ENCODE measurements around the gene MAP4. TPM values are rescaled to one million over a fixed set of nuclear protein-coding genes. Genes with fewer than 3 reads are reported as not detected.
A peak's percentile ranks its signal among the peaks of the same experiment; 100 is the strongest.
"Not testable (repeated sequence)": the region's sequence is repeated elsewhere in the genome, so short reads cannot be mapped to it uniquely, and the experiment has no call there.

The MAP4 gene
- total RNA-seq, 1 donor from 2014 or later = 319 TPM

DNA sequence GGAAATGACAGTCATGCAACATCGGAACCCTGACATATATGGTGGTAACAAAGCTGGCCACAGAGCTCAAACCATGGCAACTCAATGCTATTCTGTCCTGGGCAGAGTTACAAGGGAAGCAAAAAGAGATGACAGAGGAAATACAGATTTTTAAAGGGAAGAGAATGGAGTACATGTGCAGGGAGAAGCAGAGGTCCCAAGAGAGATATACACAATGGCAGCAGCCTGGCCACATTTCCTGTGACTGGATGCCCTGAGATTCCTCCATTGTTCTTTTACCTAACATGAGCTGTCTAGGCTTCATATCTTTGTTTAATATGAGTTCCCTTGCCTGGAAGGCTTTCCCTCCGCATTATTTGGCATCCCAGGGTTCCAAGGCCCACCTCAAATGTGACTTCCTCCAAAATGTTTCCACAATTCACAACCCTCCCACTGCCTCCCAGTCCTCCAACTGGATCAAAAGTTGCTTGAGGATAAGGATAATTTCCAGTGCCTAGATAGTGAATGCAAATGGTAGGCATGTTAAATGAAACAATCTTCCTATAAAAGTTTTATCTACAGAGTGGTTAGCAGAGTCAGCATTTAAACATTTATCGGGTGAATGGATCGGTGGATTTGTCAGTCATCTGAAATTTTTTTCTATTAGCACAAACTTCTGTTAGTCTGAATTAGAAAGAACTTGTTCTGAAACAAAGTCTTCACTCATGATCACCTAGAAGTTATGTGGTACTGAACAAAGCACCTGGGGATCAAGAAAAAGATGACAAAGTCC lies 127.0 kb downstream of the MAP4 start:
- TF ChIP-seq, protein P1, sequence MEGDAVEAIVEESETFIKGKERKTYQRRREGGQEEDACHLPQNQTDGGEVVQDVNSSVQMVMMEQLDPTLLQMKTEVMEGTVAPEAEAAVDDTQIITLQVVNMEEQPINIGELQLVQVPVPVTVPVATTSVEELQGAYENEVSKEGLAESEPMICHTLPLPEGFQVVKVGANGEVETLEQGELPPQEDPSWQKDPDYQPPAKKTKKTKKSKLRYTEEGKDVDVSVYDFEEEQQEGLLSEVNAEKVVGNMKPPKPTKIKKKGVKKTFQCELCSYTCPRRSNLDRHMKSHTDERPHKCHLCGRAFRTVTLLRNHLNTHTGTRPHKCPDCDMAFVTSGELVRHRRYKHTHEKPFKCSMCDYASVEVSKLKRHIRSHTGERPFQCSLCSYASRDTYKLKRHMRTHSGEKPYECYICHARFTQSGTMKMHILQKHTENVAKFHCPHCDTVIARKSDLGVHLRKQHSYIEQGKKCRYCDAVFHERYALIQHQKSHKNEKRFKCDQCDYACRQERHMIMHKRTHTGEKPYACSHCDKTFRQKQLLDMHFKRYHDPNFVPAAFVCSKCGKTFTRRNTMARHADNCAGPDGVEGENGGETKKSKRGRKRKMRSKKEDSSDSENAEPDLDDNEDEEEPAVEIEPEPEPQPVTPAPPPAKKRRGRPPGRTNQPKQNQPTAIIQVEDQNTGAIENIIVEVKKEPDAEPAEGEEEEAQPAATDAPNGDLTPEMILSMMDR (IDR thresholded peaks at IDR 0.05; ENCODE audit: partially characterized antibody, unreplicated experiment) = no peak
- Mint-ChIP-seq H3K4me3 (ENCODE audit: unreplicated experiment) (peak overlapping the region; percentile 72), H3K9me3 (ENCODE audit: unreplicated experiment) (peaks cover 23% of the 10 kb centered on the region), H3K27ac (ENCODE audit: unreplicated experiment) (peak overlapping the region; percentile 98), H3K36me3 (ENCODE audit: unreplicated experiment) (peaks cover 7% of the 10 kb centered on the region), H3K27me3 (ENCODE audit: unreplicated experiment) (peaks cover 13% of the 10 kb centered on the region), H3K4me1 (ENCODE audit: low read depth, unreplicated experiment) (peaks cover 56% of the 10 kb centered on the region)
- DNase-seq = no peak

DNA sequence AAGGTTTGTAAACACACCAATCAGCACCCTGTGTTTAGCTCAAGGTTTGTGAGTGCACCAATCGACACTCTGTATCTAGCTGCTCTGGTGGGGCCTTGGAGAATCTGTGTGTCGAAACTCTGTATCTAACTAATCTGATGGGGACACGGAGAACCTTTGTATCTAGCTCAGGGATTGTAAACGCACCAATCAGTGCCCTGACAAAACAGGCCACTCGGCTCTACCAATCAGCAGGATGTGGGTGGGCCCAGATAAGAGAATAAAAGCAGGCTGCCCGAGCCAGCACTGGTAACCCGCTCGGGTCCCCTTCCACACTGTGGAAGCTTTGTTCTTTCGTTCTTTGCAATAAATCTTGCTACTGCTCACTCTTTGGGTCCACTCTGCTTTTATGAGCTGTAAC lies 128.2 kb downstream of the MAP4 start:
- peaks cover 50% of the 10 kb centered on the region for H3K4me1 Mint-ChIP-seq (ENCODE audit: low read depth, unreplicated experiment)
- DNase-seq; H3K36me3 Mint-ChIP-seq (ENCODE audit: unreplicated experiment): not testable (repeated sequence)
- H3K27ac Mint-ChIP-seq (ENCODE audit: unreplicated experiment) = peak overlapping the region; percentile 59
- H3K4me3 Mint-ChIP-seq (ENCODE audit: unreplicated experiment) = peak overlapping the region; percentile 52
- H3K27me3 Mint-ChIP-seq (ENCODE audit: unreplicated experiment) = peaks cover 13% of the 10 kb centered on the region
- H3K9me3 Mint-ChIP-seq (ENCODE audit: unreplicated experiment) = peaks cover 23% of the 10 kb centered on the region

DNA sequence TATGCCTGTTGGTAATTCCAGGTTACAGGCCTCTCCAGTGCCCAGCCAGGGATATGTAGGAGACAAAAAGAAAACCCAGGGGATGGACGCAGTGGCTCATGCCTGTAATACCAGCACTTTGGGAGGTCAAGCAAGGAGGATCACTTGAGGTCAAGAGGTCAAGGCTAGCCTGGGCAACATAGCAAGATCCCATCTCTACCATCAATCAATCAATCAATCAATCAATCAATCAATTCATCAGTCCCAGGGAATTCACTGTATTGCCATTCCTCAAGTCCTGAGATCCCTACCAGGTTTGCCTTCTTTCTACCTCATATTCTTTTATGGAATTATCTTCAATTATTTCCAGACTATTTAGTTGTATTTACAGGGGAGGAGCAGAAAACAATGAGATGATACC lies 131.0 kb downstream of the MAP4 start:
- H3K4me3 Mint-ChIP-seq (ENCODE audit: unreplicated experiment) = no peak overlapping the region
- peaks cover 25% of the 10 kb centered on the region for H3K4me1 Mint-ChIP-seq (ENCODE audit: low read depth, unreplicated experiment)
- no peak overlapping the region for H3K27ac Mint-ChIP-seq (ENCODE audit: unreplicated experiment)
- TF ChIP-seq, protein P1 (IDR thresholded peaks at IDR 0.05; ENCODE audit: partially characterized antibody, unreplicated experiment) = no peak
- peaks cover 16% of the 10 kb centered on the region for H3K9me3 Mint-ChIP-seq (ENCODE audit: unreplicated experiment)
- H3K36me3 Mint-ChIP-seq (ENCODE audit: unreplicated experiment) = peaks cover 11% of the 10 kb centered on the region
- DNase-seq = no peak
- peaks cover 11% of the 10 kb centered on the region for H3K27me3 Mint-ChIP-seq (ENCODE audit: unreplicated experiment)

DNA sequence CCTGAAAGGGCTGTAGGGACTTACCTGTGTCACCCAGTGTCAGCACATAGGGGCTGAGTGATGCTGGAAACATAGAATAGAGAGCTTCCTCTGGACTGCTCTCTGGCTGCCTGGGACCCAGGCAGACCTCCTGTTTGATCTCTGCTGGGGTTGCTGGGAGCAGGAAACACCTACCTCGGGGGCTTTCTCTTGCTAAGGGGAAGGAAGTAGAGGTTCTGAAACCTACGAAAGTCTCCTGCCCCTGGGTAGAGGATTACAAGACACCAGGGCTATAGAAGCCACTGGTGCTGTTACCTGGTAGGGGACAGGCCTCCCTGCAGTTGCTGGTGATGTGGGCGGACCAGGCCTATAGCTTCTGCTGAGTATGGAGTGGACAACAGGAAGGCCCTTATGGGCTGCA lies 131.6 kb downstream of the MAP4 start:
- no peak overlapping the region for H3K27ac Mint-ChIP-seq (ENCODE audit: unreplicated experiment)
- peaks cover 16% of the 10 kb centered on the region for H3K9me3 Mint-ChIP-seq (ENCODE audit: unreplicated experiment)
- DNase-seq = no peak
- no peak overlapping the region for H3K4me3 Mint-ChIP-seq (ENCODE audit: unreplicated experiment)
- peaks cover 19% of the 10 kb centered on the region for H3K4me1 Mint-ChIP-seq (ENCODE audit: low read depth, unreplicated experiment)
- peaks cover 11% of the 10 kb centered on the region for H3K36me3 Mint-ChIP-seq (ENCODE audit: unreplicated experiment)
- H3K27me3 Mint-ChIP-seq (ENCODE audit: unreplicated experiment) = peaks cover 8% of the 10 kb centered on the region
- TF ChIP-seq, protein P1 (IDR thresholded peaks at IDR 0.05; ENCODE audit: partially characterized antibody, unreplicated experiment) = no peak

DNA sequence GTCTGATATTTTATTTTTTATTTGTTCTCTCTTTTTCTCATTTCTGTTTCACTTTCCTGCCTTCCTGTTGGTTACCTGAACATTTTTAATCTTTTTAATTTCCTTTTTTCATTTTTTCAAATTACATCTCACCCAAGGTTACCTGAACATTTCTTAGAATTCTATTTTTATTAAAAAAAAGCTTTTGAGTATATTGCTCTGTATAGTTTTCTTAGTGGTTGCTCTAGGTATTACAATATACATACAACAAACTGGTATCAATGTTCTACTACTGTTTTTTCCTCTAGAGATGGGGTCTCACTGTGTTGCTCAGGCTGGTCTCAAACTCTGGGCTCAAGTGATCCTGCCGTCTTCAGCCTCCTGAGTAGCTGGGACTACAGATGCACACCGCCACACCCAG lies 133.9 kb downstream of the MAP4 start:
- Mint-ChIP-seq H3K27me3 (ENCODE audit: unreplicated experiment) (peaks cover 8% of the 10 kb centered on the region), H3K4me1 (ENCODE audit: low read depth, unreplicated experiment) (peaks cover 4% of the 10 kb centered on the region), H3K27ac (ENCODE audit: unreplicated experiment) (no peak overlapping the region), H3K4me3 (ENCODE audit: unreplicated experiment) (no peak overlapping the region), H3K36me3 (ENCODE audit: unreplicated experiment) (peaks cover 4% of the 10 kb centered on the region), H3K9me3 (ENCODE audit: unreplicated experiment) (peaks cover 15% of the 10 kb centered on the region)
- DNase-seq = no peak
- TF ChIP-seq, protein P1 (IDR thresholded peaks at IDR 0.05; ENCODE audit: partially characterized antibody, unreplicated experiment) = peak; percentile 62

All from glutamatergic neuron (in vitro differentiated cells).